Stimulated activated CD4-positive, alpha-beta T cell treated with anti-CD3 and anti-CD28 coated beads, Interleukin-1b, Interleukin-23, amount 100 ng/mL, for 4 hours (primary cell): ENCODE data around the gene NLK.
"Not testable (repeated sequence)": the region's sequence is repeated elsewhere in the genome, so short reads cannot be mapped to it uniquely, and the experiment has no call there.

ENCODE experiments used
- DNase-seq, 2 donors: peaks; one replicate each; pipeline ENCODE4 v3.0.0-alpha.2; 2020; ENCODE audit warnings: low read depth in 2 of 2

NLK gene

DNA sequence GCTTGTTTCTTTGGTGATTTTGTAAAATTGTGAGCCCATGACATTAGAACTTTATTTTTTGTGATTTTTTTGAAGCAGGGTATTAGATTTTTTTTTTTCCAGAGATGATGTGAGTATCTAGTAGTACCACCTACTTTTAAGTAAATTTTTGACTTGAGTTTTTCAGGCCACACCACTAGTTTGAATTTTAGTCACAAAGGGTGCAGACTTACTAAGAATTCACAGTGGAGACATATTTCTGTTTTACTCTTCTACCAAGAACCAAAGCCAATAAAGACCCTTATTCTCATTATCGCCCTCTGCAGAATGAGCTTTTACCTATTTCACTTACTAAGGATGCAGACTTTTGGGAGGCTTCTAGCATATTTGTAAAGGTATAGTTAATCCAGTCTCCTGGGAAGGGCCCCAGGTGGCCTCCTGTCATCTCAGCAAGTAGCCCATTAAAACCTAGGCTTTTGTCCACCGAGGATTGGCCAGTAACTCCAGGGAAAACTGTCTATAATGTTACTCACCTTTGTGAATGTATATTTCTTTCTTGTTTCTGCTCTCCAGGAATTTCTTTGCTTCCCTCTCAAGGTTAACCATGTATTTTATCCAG lies 30.6 kb downstream of the NLK start:
- DNase-seq: no peak

DNA sequence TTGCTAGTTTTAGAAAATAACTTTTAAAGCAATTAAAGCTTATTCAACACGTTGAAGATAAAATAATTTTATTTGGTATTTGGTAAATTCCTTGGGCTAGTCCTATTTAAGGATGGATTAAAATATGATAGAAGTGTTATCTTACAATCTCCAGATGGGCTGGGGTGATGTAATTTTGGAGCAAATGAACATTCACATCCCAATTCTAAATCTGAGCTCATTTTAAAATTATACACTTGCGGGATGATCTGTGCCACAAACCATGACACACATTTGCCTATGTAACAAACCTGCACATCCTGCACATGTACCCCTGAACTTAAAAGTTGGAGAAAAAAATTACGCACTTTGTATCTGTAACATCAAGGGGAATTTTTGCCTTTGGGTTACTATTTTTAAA lies 31.5 kb downstream of the NLK start:
- no peak for DNase-seq

DNA sequence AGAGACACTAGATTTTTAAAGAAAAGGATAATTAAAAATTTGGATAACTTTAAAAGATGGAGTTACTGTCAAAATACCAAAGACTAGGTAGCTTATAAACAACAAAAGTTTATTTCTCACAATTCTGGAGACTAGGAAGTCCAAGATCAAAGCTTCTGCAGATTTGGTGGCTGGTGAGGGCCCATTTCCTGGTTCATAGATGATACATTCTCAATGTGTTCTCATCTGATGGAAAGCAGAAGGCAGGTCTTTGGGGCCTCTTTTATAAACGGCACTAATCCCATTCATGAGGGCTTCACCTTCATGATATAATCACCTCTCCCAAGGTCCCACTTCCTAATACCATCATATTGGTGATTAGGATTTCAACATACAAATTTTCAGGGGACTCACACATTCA lies 33.7 kb downstream of the NLK start:
- no peak for DNase-seq

DNA sequence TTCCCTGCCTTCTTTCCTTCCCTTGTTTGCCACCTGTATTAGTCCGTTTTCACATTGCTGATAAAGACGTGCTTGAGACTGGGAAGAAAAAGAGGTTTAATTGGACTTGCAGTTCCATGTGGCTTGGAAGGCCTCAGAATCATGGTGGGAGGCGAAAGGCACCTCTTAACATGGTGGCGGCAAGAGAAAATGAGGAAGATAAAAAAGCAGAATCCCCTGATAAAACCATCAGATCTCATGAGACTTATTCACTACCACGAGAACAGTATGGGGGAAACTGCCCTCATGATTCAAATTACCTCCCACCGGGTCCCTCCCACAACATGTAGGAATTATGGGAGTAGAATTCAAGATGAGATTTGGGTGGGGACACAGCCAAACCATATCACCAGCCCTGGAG lies 34.7 kb downstream of the NLK start:
- not testable (repeated sequence) for DNase-seq

DNA sequence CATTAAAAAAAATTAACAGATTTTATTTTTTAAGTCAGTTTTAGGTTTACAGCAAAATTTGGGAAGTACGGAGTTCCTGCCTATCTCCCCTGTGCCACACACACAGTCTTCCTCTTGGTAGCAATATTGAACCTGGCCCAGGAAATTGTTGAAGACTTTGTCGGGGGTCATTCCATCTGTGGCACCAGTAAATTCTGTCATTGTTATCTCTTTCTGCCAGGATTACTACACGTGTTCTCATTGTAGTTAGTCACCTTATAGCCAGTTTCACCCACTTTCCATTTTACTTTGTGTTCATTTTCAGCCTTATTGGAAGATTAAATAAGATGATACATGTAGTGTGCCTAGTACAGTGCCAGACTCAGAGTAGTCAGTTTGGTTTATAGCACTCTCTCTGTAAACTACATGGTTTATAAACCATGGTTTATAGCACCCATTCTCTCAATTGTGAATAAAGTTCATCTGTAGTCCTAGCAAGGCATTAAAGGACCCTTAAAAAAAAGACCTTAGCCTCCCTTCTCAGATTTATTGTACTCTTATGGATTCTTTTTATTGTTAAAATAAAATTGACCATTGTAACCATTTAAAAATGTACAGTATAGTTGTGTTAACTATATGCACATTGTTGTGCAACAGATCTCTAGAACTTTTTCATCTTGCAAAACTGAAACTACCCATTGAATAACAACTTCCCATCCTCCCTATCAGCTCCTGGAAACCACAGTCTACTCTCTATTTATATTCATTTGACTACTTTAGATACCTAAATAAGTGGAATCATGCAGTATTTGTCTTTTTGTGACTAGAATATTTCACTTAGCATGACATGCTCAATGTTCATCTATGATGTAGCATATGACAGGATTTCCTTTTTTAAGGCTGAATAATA lies 36.1 kb downstream of the NLK start:
- no peak for DNase-seq

DNA sequence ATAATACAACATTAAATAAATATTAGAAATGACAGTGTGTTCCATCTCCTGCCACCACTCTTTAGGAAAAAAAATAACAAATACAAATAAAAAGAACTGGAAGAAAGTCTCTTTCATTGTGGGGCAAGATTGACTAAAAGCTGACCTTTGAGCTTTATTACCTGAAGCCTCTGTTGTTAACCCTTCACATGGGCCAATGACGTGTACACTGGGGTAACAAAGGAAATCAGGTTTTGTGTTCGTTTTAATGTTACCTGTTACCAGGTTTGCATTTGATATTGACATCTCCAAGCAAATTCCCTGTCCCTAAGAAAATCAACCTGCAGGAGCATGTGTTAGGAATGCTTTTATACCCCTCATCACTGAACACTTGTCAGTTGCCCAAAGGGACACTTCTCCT lies 39.0 kb downstream of the NLK start:
- no peak for DNase-seq

DNA sequence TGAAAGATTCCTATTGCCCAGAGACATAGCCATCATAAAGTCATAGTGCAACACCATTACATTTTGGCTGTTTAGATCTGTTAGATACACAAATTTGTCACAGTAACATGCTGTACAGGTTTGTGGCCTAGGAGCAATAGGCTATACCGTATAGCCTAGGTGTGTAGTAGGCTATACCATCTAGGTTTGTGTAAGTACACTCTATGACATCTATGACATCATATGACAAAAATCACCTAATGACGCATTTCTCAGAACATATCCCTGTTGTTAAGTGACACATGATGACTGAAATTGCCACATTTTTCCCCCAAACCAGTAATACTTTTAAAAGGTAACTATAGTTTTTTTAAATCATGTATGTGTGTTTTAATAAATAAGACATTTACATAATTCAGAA lies 43.3 kb downstream of the NLK start:
- DNase-seq: no peak

DNA sequence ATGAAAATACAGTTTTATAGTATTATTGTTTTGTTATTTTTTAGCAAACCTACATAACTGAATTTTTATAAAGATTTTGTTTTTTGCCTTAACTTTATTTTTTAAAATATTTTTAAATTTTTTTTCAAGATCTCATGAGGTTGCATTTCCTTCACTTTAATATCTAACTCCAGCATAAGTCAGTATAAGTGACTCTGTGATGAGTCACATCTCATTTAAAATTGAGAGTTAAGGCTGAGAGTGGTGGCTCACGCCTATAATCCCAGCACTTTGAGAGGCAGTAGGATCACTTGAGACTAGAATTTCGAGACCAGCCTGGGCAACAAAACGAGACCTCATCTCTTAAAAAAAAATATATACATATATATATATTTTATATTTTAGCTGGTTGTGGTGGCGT lies 44.0 kb downstream of the NLK start:
- no peak for DNase-seq

DNA sequence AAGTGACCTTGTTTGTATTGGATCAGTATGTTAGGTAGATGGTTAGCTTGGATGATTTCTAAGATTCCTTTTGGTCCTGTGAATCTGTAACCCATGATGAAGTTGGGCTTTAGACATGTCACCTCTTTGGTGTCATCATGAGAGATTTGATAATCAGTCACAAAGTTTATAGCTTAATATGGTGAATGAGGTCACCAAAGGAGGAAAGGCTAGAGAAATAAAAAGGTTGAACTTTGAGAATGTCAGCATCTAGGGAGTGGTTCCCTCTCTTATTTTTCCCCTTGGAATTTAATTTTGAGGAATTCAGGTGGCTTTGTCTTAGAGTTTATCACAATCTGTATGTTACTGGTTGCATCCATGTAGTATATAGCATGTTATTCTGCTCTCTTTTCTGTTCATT lies 45.3 kb downstream of the NLK start:
- no peak for DNase-seq

DNA sequence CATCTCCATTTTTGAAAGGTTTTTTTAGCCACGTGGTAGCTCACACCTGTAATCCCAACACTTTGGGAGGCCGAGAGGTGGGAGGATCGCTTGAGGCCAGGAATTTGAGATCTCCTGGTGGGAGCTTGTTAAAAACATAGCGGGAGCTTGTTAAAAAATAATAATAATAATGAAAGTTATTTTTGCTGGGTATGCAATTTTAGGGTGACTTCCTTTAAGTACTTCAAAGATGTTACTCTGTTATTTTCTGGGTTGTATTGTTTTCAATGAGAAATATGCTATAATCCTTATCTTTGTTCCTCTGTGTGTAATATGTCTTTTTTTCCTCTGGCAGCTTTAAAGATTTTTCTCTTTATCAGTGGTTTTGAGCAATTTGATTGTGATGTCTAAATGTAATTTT lies 48.1 kb downstream of the NLK start:
- DNase-seq: no peak

DNA sequence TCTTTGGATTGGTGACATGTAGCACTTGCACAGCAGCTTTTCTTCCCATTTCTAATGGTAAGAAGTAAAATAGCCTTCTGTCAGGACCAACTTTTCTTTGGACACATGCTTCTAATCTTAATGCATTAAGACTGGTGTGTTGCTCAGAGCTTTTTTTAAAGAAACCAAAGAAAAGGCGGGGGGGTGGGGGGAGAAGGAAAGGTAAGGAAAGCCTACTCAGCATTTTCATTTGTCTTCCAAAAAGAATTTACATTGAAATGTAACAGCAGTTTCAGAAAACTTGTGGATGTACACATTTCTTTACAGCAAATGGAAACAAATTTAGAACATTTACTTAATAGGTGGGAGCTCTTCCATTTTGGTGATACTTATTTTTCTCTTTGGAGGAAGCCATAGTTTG lies 49.6 kb downstream of the NLK start:
- DNase-seq: no peak

DNA sequence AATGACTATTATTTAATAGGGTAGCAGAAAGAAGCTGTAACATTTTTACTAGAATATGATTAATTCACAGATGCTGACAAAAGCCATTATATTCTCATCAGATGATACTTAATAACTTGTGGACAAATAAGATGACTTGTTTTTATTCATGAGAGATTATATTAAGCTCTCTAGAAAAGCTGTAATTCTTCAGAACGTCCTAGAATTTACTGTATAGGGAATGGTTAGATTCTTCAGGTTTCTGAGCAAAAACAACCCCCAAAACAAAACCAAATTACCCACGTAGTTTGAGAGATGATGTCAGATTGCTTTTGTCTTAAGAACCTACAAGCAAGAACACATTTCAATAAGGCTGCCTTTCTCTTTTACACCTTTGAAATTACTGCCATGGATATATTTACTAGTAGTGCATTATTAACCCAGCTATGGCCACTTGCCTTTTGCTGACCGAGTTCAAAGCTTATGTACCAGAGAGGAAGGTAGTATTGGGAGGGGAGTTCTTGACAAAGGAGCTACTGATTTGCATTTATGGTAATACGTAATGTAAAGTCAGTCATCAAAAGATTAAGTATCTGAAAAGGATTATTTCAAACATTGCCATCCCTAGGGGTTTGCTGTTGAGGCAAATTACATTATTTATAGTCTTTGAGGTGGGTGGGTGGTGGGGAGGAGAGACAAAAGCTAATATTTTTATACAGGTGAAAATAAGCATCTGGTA lies 51.7 kb downstream of the NLK start:
- DNase-seq: no peak

DNA sequence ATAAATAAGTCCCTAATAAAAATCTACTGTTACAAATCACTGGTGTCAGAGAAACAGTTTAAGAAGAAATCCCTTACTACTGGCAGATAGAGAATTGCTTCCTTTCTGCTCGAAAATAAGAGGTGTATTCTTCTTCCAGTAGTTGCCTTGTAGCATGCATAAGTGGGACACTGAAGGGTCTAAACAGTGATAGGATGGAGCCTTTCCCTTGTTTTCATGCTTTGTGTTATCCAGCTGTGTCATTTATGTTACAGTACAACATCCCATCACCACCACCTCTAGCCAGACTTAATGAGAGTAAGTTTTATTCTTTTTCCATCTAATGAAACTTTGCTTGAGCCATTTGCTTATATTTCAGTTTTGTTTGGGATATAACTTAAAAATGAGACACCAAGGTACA lies 54.3 kb downstream of the NLK start:
- no peak for DNase-seq

DNA sequence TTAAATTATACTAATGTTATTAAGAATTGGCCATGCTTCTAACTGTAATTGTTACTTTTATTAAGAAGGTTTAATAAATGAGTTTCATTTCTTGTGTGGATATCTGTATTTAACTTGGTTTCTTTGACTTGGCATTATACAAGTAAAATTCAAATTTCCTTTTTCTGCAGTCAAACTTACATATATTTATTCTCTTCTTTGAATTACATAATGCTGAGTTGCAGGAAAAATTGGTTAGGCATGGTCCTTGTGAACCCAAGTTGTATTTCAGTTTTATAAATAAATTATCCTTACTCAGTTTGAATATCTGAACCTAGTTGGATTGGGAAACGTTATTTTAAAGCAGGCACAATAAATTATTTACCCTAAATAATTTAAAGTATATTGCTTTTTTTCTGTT lies 54.8 kb downstream of the NLK start:
- no peak for DNase-seq

DNA sequence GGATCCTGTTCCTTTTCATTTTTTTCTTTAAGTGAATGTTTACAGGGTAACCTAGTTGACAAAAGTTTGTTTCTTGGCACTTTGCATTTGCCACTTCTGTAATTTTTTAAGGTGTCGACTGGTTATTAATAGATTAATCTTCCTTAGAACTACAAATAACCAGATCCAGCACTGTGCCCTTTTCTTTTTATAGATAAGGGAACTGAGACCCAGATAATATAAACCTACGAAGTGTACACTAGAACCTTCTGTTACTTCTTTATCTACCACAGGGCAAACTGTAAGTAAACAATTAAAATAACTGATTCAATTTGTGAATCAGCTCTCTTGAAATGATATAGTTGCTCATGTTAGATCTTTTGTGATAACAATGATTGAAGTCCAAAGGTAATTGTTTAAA lies 55.4 kb downstream of the NLK start:
- DNase-seq: no peak

DNA sequence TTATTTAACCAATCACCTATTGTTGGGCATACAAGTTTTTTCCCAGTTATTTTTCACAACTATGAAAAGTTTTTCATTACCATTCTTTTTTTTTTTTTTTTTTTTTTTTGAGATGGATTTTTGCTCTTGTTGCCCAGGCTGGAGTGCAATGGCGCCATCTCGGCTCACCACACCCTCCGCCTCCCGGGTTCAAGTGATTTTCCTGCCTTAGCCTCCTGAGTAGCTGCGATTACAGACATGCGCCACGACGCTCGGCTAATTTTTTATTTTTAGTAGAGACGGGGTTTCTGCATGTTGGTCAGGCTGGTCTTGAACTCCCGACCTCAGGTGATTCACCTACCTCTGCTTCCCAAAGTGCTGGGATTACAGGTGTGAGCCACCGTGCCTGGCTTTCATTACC lies 56.1 kb downstream of the NLK start:
- DNase-seq: not testable (repeated sequence)

DNA sequence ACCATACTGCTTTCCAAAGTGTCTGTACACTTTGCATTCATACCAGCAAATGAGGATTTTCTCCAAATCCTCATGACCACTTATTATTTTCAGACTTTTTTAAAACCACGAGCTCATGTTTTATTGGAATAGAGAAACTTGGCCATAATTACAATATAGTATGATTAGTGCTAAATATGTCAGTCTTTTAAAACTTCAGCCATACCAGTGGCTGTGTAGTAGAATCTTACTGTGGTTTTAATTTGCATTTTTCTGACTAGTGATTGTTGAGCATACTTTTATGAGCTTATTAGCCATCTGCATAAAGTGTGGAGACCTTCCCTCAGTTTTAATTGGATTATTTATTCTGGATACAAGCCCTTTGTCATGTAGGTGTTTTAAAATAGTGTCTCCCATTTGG lies 57.8 kb downstream of the NLK start:
- DNase-seq: no peak

DNA sequence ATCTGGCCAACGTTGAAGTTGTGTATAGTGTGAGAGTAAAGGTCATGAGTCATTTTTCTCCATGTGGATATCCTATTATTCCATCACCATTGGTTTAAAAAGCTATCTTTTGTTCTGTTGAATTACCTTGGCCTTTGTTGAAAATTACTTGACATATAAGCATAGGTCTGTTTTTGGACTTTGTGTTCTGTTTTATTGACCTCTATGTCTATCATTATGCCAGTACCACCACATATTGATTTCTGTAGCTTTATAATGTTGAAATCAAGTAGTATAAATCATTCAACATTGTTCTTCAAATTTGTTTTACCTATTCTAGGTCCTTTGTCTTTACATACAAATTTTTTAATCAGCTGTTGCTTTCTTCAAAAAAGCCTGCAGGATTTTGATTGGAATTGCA lies 58.5 kb downstream of the NLK start:
- DNase-seq: no peak

DNA sequence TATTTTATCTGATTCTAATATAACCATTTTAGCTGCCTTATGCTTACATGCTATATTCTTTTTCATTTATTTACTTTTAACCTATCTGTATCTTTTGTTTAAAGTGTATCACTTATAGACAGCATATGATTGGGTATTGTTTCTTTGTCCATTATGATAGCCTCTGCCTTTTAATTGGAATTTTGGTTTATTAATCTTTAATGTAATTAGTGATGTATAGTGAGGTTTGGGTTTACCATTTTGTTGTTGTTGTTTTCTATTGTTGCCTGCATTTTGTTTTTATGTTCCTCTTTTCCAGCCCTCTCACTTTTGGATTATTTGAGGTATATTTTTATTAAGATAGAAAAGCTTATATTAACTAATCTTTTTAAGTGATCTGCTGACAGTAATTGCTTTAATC lies 59.4 kb downstream of the NLK start:
- no peak for DNase-seq

DNA sequence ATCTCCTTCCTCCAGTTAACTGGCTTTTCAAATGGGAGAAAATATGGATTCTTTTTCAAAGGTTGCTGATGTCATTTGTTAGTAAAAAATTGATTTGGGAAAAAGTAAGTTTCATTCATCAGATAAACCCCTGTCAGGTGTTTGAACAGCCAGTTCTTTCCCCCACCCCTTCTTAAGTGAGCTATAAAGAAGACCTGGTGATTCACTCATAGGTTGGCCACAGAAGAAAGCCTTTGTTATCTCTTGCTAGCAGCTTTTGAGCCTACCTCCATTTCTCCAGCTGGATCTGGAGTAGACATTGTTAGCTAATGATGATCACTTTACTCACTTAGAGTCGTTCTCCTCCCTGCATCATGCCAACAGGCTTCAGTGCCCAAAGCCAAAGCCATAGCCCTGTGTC lies 63.0 kb downstream of the NLK start:
- DNase-seq: no peak

DNA sequence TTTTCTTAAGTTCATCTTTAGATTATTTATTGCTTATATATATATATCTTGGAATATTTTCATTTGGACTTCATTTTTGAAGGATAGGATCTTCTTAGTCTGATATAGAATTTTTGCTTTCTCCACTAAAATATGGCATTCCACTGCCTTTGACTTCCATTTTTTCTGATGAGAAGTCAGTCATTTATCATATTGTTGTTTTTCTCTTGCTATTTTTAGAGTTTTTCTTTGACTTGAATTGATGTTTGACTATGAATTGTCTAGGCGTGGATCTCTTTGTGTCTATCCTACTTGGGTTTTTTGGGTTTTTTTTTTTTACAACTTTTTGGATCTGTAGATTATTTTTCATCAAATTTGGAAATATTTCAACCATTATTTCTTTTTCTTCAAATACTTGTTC lies 67.7 kb downstream of the NLK start:
- DNase-seq: no peak

DNA sequence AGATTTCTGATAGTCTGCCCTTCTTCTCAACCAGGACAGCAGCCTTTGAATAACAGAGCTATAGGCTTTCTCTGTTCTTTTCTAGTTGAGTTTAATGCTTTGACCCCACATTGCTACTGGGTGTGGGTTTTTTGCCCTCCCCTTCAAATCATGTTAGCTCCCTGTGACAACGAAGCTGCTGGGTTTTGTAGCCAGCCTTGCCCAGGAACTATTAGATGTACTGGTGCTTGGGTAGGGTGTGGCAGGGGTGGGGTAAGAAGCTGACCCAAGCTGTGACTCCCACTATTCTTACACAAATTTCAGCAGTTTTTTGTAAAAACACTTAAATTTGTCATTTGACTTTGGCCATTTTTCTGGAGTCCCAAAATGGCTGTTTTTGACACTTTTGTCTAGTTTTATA lies 69.7 kb downstream of the NLK start:
- DNase-seq: no peak

DNA sequence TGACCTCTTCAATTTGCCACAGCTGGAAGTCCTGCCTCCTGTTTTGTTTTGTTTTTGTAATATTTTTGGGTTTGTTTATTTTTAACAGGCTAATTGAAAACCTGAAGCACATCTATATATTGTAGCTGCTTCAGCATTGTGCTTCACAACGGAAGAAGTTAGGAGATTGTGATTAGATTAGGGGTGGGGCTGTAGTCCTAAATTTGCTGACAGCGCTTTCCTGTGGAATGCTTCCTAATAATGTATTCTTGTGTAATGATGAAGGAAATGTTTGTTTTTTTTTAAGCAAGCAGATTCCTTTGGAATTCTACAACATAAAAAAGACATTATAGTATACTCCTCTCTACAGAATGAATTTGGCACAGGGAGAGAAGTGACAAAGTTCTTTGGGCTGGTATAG lies 70.1 kb downstream of the NLK start:
- DNase-seq: no peak
